GM13976 (cell line): ENCODE data around the gene PTMA.

ENCODE experiments used
- DNase-seq: peaks from one replicate; pipeline ENCODE4 v3.0.0; 2012; ENCODE audit warnings: low spot score
- in situ Hi-C: fragments of 300-500 bp; cut with MboI; formaldehyde crosslinking; loops from one replicate; pipeline ENCODE4 v1.12.0; 2022; ENCODE audit warnings: low sequenced_read_pairs, mixed read lengths, inconsistent platforms; ENCODE audit not compliant: unreplicated experiment
- TF ChIP-seq, protein P1 (sequence below): IDR thresholded peaks from 2 replicates; pipeline ENCODE4 v1.5.1; 2012; ENCODE audit warnings: borderline replicate concordance, mild to moderate bottlenecking; ENCODE audit not compliant: insufficient read depth; ENCODE audit errors: extremely low read depth, missing control alignments, control extremely low read depth

The PTMA gene

DNA sequence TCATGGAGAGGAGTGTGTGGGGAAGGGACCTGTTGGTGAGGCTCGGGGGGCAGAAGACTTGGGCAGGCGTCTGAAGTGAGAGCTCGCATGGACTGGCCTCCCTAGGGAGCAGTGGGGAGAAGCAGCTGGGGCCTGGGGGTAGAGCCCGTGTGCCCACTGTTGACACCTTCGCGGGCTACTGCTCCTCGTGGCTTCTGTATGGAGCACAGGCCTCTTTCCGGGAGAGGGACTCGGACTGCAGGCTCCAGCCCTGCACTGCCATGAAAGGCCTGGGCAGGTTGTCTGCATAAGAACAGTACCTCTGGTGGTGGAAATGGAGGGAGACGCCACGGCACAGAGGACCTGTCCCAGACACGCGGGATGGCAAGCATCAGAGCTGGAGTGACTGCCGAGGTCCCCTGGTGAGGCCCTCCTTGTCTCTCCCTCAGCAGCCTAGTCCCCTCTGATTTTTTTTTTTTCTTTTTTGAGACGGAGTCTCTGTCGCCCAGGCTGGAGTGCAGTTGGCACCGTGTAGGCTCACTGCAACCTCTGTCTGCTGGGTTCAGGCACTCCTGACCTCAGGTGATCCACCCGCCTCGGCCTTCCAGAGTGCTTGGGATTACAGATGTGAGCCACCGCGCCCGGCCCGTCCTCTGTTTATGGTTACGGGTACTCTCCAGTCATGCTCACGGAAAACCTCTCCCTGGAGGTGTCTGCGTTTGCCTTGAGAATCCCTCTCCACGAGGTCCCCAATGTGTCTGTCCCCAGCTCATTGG, 44.7 kb upstream of the PTMA start:
- DNase-seq, result no peak
- in situ Hi-C loops, result no loop called here
- TF ChIP-seq, protein P1, sequence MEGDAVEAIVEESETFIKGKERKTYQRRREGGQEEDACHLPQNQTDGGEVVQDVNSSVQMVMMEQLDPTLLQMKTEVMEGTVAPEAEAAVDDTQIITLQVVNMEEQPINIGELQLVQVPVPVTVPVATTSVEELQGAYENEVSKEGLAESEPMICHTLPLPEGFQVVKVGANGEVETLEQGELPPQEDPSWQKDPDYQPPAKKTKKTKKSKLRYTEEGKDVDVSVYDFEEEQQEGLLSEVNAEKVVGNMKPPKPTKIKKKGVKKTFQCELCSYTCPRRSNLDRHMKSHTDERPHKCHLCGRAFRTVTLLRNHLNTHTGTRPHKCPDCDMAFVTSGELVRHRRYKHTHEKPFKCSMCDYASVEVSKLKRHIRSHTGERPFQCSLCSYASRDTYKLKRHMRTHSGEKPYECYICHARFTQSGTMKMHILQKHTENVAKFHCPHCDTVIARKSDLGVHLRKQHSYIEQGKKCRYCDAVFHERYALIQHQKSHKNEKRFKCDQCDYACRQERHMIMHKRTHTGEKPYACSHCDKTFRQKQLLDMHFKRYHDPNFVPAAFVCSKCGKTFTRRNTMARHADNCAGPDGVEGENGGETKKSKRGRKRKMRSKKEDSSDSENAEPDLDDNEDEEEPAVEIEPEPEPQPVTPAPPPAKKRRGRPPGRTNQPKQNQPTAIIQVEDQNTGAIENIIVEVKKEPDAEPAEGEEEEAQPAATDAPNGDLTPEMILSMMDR, result no peak

DNA sequence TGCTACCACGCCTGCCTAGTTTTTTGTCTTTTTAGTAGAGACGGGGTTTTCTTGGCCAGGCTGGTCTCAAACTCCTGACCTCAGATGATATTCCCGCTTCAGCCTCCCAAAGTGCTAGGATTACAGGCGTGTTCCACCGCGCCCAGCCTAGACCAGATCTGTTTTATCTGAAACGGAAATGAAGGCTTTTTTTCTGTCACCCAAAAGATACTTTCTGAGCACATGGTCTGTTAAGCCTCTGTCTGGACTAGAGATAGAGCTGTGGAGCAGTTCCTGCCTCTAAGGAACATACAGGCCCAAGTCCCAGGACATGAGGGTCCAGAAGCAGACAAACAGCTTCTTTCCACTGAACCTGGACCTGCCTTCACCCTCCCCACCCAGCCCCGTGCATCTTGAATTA, 43.6 kb upstream of the PTMA start:
- TF ChIP-seq, protein P1, result no peak
- in situ Hi-C loops, result no loop called here
- DNase-seq, result no peak

- TF ChIP-seq, protein P1, result no peak
Measured at GRCh38 chr2:231665245-231666170, 42.8 kb upstream of the PTMA start.

GRCh38 chr2:231666171-231667095, 41.9 kb upstream of the PTMA start:
- TF ChIP-seq, protein P1, result no peak
- in situ Hi-C loops, result no loop called here
- DNase-seq, result peak; percentile 85

More at GRCh38 chr2:231665245-231666170, 42.8 kb upstream of the PTMA start:
- in situ Hi-C loops, result no loop called here
- no peak for DNase-seq

GRCh38 chr2:231667096-231667427, 41.3 kb upstream of the PTMA start:
- DNase-seq, result no peak
- TF ChIP-seq, protein P1, result no peak
- in situ Hi-C loops, result no loop called here

GRCh38 chr2:231667496-231667895, 40.8 kb upstream of the PTMA start:
- TF ChIP-seq, protein P1, result no peak
- DNase-seq, result no peak
- in situ Hi-C loops, result no loop called here
